Thyroid gland (tissue), 4 donors: ENCODE data around the gene ASCC1. TPM values are rescaled to one million over a fixed set of nuclear protein-coding genes. Genes with fewer than 3 reads are reported as not detected.

ENCODE experiments used
- DNase-seq, 2 donors: peaks; one replicate each; pipeline ENCODE4 v3.0.0-alpha.2; 2019
- H3K27ac ChIP-seq, 3 donors: fragments of 200-600 bp; sonication (generic); 1 replicate in 2 of 3; 2 replicates in 1 of 3; pipeline ENCODE4 v1.5.1; 2016 to 2019; ENCODE audit warnings: mild to moderate bottlenecking in 1 of 3, moderate library complexity in 1 of 3
- H3K27me3 ChIP-seq: fragments of 200-600 bp; sonication (generic); one replicate; pipeline ENCODE4 v1.5.1; 2019
- H3K36me3 ChIP-seq, 2 donors: fragments of 200-600 bp; sonication (generic); one replicate each; pipeline ENCODE4 v1.5.1; 2016 to 2019
- H3K4me1 ChIP-seq, 2 donors: fragments of 200-600 bp; sonication (generic); one replicate each; pipeline ENCODE4 v1.5.1; 2017 to 2019
- H3K4me3 ChIP-seq, 3 donors: fragments of 200-600 bp; sonication (generic); replicated peaks in 1 of 3; 1 replicate in 2 of 3; 2 replicates in 1 of 3; pipeline ENCODE4 v1.5.1; 2016; ENCODE audit warnings: mild to moderate bottlenecking in 1 of 3
- H3K9me3 ChIP-seq: fragments of 200-600 bp; sonication (generic); one replicate; pipeline ENCODE4 v1.5.1; 2017
- POLR2A ChIP-seq, 2 donors: fragments of 450-650 bp; IDR thresholded peaks; one replicate each; pipeline ENCODE4 v1.6.1; 2017; ENCODE audit warnings: antibody characterized with exemption in 2 of 2, mild to moderate bottlenecking in 2 of 2, moderate library complexity in 1 of 2
- WGBS, 2 donors: methylation state at CpG; one replicate each; pipeline ENCODE4 v1.1.5; 2017; 5-methylcytosine and 5-hydroxymethylcytosine counted together
- intact Hi-C: fragments of 100-400 bp; cut with DNase I; formaldehyde crosslinking; loops from one replicate; pipeline ENCODE4 v1.15.1; 2023
- total RNA-seq, 4 donors: library from RNA; depleted of rRNA; stranded (reverse); fragments of >200 nt; gene quantifications; one replicate each; pipeline ENCODE4 v1.2.3, GENCODE V29; 2016
- TF ChIP-seq, protein P1 (sequence below), 6 experiments: fragments of 200-600 bp in 3 of 6; fragments of 450-650 bp in 3 of 6; sonication (generic) in 3 of 6; IDR thresholded peaks; one replicate each; pipeline ENCODE4 v1.5.1; 2016 to 2019; ENCODE audit warnings: antibody characterized with exemption in 6 of 6, mild to moderate bottlenecking in 2 of 6, inconsistent platforms in 1 of 6, moderate library complexity in 1 of 6

ASCC1 gene
- total RNA-seq, 4 donors from 2014 or later = 26.7 to 30.3 (median 28.1) TPM

GRCh38 chr10:72171175-72171630 is 44.9 kb downstream of the ASCC1 start:
- DNase-seq = peak; percentile 54 to 59
- WGBS, 2 donors = 70 to 74% methylated on average over 7 of the region's 7 CpGs
- TF ChIP-seq, protein P1, sequence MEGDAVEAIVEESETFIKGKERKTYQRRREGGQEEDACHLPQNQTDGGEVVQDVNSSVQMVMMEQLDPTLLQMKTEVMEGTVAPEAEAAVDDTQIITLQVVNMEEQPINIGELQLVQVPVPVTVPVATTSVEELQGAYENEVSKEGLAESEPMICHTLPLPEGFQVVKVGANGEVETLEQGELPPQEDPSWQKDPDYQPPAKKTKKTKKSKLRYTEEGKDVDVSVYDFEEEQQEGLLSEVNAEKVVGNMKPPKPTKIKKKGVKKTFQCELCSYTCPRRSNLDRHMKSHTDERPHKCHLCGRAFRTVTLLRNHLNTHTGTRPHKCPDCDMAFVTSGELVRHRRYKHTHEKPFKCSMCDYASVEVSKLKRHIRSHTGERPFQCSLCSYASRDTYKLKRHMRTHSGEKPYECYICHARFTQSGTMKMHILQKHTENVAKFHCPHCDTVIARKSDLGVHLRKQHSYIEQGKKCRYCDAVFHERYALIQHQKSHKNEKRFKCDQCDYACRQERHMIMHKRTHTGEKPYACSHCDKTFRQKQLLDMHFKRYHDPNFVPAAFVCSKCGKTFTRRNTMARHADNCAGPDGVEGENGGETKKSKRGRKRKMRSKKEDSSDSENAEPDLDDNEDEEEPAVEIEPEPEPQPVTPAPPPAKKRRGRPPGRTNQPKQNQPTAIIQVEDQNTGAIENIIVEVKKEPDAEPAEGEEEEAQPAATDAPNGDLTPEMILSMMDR (IDR thresholded peaks at IDR 0.05) = no peak
- TF ChIP-seq POLR2A (IDR thresholded peaks at IDR 0.05) = no peak
- intact Hi-C loops = no loop called here
- Histone ChIP-seq H3K36me3 (no peaks in the 10 kb centered on the region), H3K4me3 (no peak overlapping the region), H3K9me3 (no peaks in the 10 kb centered on the region), H3K27me3 (no peaks in the 10 kb centered on the region), H3K27ac (peak overlapping the region; percentile 41 to 63 (median 44)), H3K4me1 (peaks cover 33 to 37% of the 10 kb centered on the region in 2 donors)

GRCh38 chr10:72170733-72171132 is 45.3 kb downstream of the ASCC1 start:
- H3K27ac ChIP-seq = peak overlapping the region; percentile 41 to 63 (median 44)
- WGBS, 2 donors = 79 to 82% methylated on average over 4 of the region's 4 CpGs
- H3K4me3 ChIP-seq = no peak overlapping the region
- no peak for DNase-seq
- TF ChIP-seq, protein P1 (IDR thresholded peaks at IDR 0.05) = no peak
- no peak for TF ChIP-seq POLR2A (IDR thresholded peaks at IDR 0.05)
- H3K36me3 ChIP-seq = no peaks in the 10 kb centered on the region
- peaks cover 33 to 37% of the 10 kb centered on the region in 2 donors for H3K4me1 ChIP-seq
- no peaks in the 10 kb centered on the region for H3K27me3 ChIP-seq
- intact Hi-C loops = no loop called here
- H3K9me3 ChIP-seq = no peaks in the 10 kb centered on the region

DNA sequence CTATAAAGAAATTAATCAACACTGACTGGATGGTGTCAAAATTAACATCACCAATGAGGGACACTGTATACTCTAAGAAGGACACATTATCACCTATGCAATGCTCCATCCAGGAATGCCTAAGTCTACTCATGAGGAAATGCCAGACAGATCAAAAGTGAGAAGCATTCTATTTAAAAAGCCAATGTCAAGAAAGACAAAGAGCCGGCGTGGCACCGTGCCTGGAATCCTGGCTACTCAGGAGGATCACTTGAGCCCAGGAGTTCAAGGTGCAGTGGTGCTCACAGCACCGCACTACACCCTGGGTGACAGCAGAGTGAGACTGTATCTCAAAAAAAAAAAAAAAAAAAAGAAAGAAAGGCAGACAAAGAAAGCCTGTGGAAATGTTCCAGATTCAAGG is 45.8 kb downstream of the ASCC1 start:
- DNase-seq = peak; percentile 97 to 98
- H3K27me3 ChIP-seq = no peaks in the 10 kb centered on the region
- H3K27ac ChIP-seq = peak overlapping the region; percentile 41 to 63 (median 49)
- H3K4me1 ChIP-seq = peaks cover 33 to 37% of the 10 kb centered on the region in 2 donors
- no peak for TF ChIP-seq POLR2A (IDR thresholded peaks at IDR 0.05)
- TF ChIP-seq, protein P1 (IDR thresholded peaks at IDR 0.05) = no peak
- intact Hi-C loops = no loop called here
- WGBS, 2 donors = 12 to 37% methylated on average over 4 of the region's 4 CpGs
- H3K36me3 ChIP-seq = no peaks in the 10 kb centered on the region
- no peak overlapping the region for H3K4me3 ChIP-seq
- H3K9me3 ChIP-seq = no peaks in the 10 kb centered on the region

DNA sequence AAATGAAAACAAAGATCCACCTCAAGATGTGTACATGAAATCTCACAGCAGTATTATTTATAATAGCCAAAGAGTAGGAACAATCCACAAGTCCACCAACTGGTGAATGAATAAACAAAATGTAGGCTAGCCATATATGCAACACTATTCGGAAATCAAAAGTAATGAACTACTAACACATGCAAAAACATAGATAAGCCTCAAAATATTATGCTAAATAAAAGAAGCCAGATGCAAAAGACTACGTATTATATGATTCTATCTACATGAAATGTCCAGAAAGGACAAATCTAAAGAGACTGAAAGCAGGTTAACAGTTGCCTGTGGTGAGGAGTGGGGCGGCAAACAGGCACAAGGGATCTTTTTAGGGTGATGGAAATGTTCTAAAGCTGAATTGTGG is 49.0 kb downstream of the ASCC1 start:
- H3K4me1 ChIP-seq = peaks cover 16 to 22% of the 10 kb centered on the region in 2 donors
- H3K9me3 ChIP-seq = no peaks in the 10 kb centered on the region
- no peaks in the 10 kb centered on the region for H3K27me3 ChIP-seq
- intact Hi-C loops = no loop called here
- H3K4me3 ChIP-seq = no peak overlapping the region
- TF ChIP-seq POLR2A (IDR thresholded peaks at IDR 0.05) = no peak
- TF ChIP-seq, protein P1 (IDR thresholded peaks at IDR 0.05) = no peak
- DNase-seq = no peak
- WGBS, 2 donors = 96% methylated on average over 3 of the region's 3 CpGs
- H3K27ac ChIP-seq = no peak overlapping the region
- H3K36me3 ChIP-seq = no peaks in the 10 kb centered on the region

DNA sequence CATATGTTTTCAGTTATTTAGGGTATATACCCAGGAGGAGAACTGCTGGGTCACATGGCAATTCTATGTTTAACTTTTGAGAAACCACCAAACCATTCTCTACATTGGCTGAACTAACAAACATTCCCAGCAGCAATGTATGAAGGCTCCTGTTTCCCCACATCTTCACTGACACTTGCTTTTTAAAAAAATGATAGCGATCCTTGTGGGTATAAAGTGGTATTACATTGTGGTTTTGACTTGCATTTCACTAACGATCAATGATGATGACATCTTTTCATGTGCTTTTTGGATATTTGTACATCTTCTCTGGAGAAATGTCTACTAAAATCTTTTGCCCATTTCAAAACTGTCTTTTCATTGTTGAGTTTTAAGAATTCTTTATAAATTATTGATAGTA is 51.5 kb downstream of the ASCC1 start:
- WGBS, 2 donors = 87 to 88% methylated on average over 2 of the region's 2 CpGs
- intact Hi-C loops = no loop called here
- Histone ChIP-seq H3K27ac (no peak overlapping the region), H3K9me3 (no peaks in the 10 kb centered on the region), H3K36me3 (no peaks in the 10 kb centered on the region), H3K4me1 (peaks cover 1 to 5% of the 10 kb centered on the region in 2 donors), H3K27me3 (no peaks in the 10 kb centered on the region), H3K4me3 (no peak overlapping the region)
- no peak for DNase-seq
- TF ChIP-seq POLR2A (IDR thresholded peaks at IDR 0.05) = no peak
- TF ChIP-seq, protein P1 (IDR thresholded peaks at IDR 0.05) = no peak
